Activated naive CD4-positive, alpha-beta T cell treated with anti-CD3 and anti-CD28 coated beads, Interleukin-2, amount 50 U/mL, for 24 hours (primary cell): ENCODE data around the gene DLX3.

Experiments
- H3K27ac Mint-ChIP-seq: one replicate; pipeline ENCODE4 v1.8.0; 2021; ENCODE audit warnings: mild to moderate bottlenecking, mixed read lengths
- H3K27me3 Mint-ChIP-seq: one replicate; pipeline ENCODE4 v1.8.0; 2021; ENCODE audit warnings: mixed read lengths
- H3K36me3 Mint-ChIP-seq: one replicate; pipeline ENCODE4 v1.8.0; 2021; ENCODE audit warnings: mixed read lengths
- H3K4me1 Mint-ChIP-seq: one replicate; pipeline ENCODE4 v1.8.0; 2021; ENCODE audit warnings: mixed read lengths
- H3K4me3 Mint-ChIP-seq: one replicate; pipeline ENCODE4 v1.8.0; 2021; ENCODE audit warnings: mild to moderate bottlenecking, mixed read lengths
- H3K9me3 Mint-ChIP-seq: one replicate; pipeline ENCODE4 v1.8.0; 2021; ENCODE audit warnings: mixed read lengths

DLX3 gene

GRCh38 chr17:50027881-50028735 lies 33.1 kb upstream of the DLX3 start:
- Mint-ChIP-seq H3K4me3 (peak overlapping the region; percentile 49), H3K27ac (no peak overlapping the region), H3K9me3 (no peaks in the 10 kb centered on the region), H3K36me3 (no peaks in the 10 kb centered on the region), H3K4me1 (peaks cover 14% of the 10 kb centered on the region), H3K27me3 (peaks cover 19% of the 10 kb centered on the region)

GRCh38 chr17:50027172-50027880 lies 32.3 kb upstream of the DLX3 start:
- no peaks in the 10 kb centered on the region for H3K9me3 Mint-ChIP-seq
- H3K4me3 Mint-ChIP-seq: peak overlapping the region; percentile 49
- H3K4me1 Mint-ChIP-seq: peaks cover 14% of the 10 kb centered on the region
- no peaks in the 10 kb centered on the region for H3K36me3 Mint-ChIP-seq
- no peak overlapping the region for H3K27ac Mint-ChIP-seq
- peaks cover 19% of the 10 kb centered on the region for H3K27me3 Mint-ChIP-seq

- Mint-ChIP-seq H3K4me3 (no peak overlapping the region), H3K4me1 (peaks cover 14% of the 10 kb centered on the region), H3K27me3 (peaks cover 18% of the 10 kb centered on the region), H3K9me3 (no peaks in the 10 kb centered on the region), H3K36me3 (no peaks in the 10 kb centered on the region), H3K27ac (no peak overlapping the region)
Observed at GRCh38 chr17:50026837-50027171, 31.8 kb upstream of the DLX3 start.

GRCh38 chr17:50026046-50026675 lies 31.1 kb upstream of the DLX3 start:
- Mint-ChIP-seq H3K36me3 (no peaks in the 10 kb centered on the region), H3K4me1 (peaks cover 14% of the 10 kb centered on the region), H3K9me3 (no peaks in the 10 kb centered on the region), H3K4me3 (no peak overlapping the region), H3K27ac (no peak overlapping the region), H3K27me3 (peaks cover 15% of the 10 kb centered on the region)

GRCh38 chr17:50024808-50025207 lies 29.8 kb upstream of the DLX3 start:
- Mint-ChIP-seq H3K9me3 (no peaks in the 10 kb centered on the region), H3K4me3 (no peak overlapping the region), H3K36me3 (no peaks in the 10 kb centered on the region), H3K27ac (no peak overlapping the region), H3K4me1 (peaks cover 14% of the 10 kb centered on the region), H3K27me3 (peaks cover 15% of the 10 kb centered on the region)

- no peak overlapping the region for H3K27ac Mint-ChIP-seq
- no peak overlapping the region for H3K4me3 Mint-ChIP-seq
- H3K27me3 Mint-ChIP-seq: peaks cover 10% of the 10 kb centered on the region
- H3K9me3 Mint-ChIP-seq: no peaks in the 10 kb centered on the region
- peaks cover 14% of the 10 kb centered on the region for H3K4me1 Mint-ChIP-seq
- H3K36me3 Mint-ChIP-seq: no peaks in the 10 kb centered on the region
Observed at GRCh38 chr17:50023520-50023919, 28.5 kb upstream of the DLX3 start.

- Mint-ChIP-seq H3K4me1 (peaks cover 9% of the 10 kb centered on the region), H3K27ac (no peak overlapping the region), H3K4me3 (no peak overlapping the region), H3K36me3 (no peaks in the 10 kb centered on the region), H3K9me3 (no peaks in the 10 kb centered on the region), H3K27me3 (peaks cover 3% of the 10 kb centered on the region)
Observed at GRCh38 chr17:50022463-50023130, 27.6 kb upstream of the DLX3 start.

GRCh38 chr17:50021681-50022370 lies 26.8 kb upstream of the DLX3 start:
- Mint-ChIP-seq H3K36me3 (no peaks in the 10 kb centered on the region), H3K27me3 (no peaks in the 10 kb centered on the region), H3K4me3 (no peak overlapping the region), H3K4me1 (peaks cover 4% of the 10 kb centered on the region), H3K9me3 (no peaks in the 10 kb centered on the region), H3K27ac (no peak overlapping the region)

GRCh38 chr17:50020841-50021599 lies 26.0 kb upstream of the DLX3 start:
- Mint-ChIP-seq H3K27me3 (no peaks in the 10 kb centered on the region), H3K36me3 (no peaks in the 10 kb centered on the region), H3K27ac (no peak overlapping the region), H3K4me1 (no peaks in the 10 kb centered on the region), H3K4me3 (no peak overlapping the region), H3K9me3 (no peaks in the 10 kb centered on the region)

GRCh38 chr17:50018909-50019308 lies 23.9 kb upstream of the DLX3 start:
- peaks cover 7% of the 10 kb centered on the region for H3K9me3 Mint-ChIP-seq
- H3K27ac Mint-ChIP-seq: no peak overlapping the region

GRCh38 chr17:50015146-50015545 lies 20.1 kb upstream of the DLX3 start:
- Mint-ChIP-seq H3K9me3 (peaks cover 11% of the 10 kb centered on the region), H3K36me3 (peaks cover 4% of the 10 kb centered on the region), H3K4me1 (no peaks in the 10 kb centered on the region), H3K4me3 (no peak overlapping the region), H3K27ac (no peak overlapping the region), H3K27me3 (peaks cover 13% of the 10 kb centered on the region)

More at GRCh38 chr17:50018909-50019308, 23.9 kb upstream of the DLX3 start:
- no peaks in the 10 kb centered on the region for H3K4me1 Mint-ChIP-seq
- H3K4me3 Mint-ChIP-seq: no peak overlapping the region
- peaks cover 3% of the 10 kb centered on the region for H3K36me3 Mint-ChIP-seq
- H3K27me3 Mint-ChIP-seq: no peaks in the 10 kb centered on the region

- Mint-ChIP-seq H3K27me3 (peaks cover 13% of the 10 kb centered on the region), H3K4me3 (no peak overlapping the region), H3K36me3 (peaks cover 4% of the 10 kb centered on the region), H3K27ac (no peak overlapping the region), H3K4me1 (no peaks in the 10 kb centered on the region), H3K9me3 (peaks cover 11% of the 10 kb centered on the region)
Observed at GRCh38 chr17:50014471-50015088, 19.6 kb upstream of the DLX3 start.

GRCh38 chr17:50013079-50013478 lies 18.1 kb upstream of the DLX3 start:
- Mint-ChIP-seq H3K9me3 (peaks cover 16% of the 10 kb centered on the region), H3K4me1 (no peaks in the 10 kb centered on the region), H3K4me3 (no peak overlapping the region), H3K36me3 (peaks cover 7% of the 10 kb centered on the region), H3K27ac (no peak overlapping the region), H3K27me3 (peaks cover 19% of the 10 kb centered on the region)

- Mint-ChIP-seq H3K27ac (no peak overlapping the region), H3K4me3 (no peak overlapping the region), H3K4me1 (no peaks in the 10 kb centered on the region), H3K36me3 (peaks cover 6% of the 10 kb centered on the region), H3K27me3 (peaks cover 25% of the 10 kb centered on the region), H3K9me3 (peaks cover 10% of the 10 kb centered on the region)
Observed at GRCh38 chr17:50009282-50009681, 14.3 kb upstream of the DLX3 start.
